Upper lobe of left lung (tissue), 6 donors: Measurements from ENCODE around the gene FOXL3. TPM values are rescaled to one million over a fixed set of nuclear protein-coding genes. Genes with fewer than 3 reads are reported as not detected.
A peak's percentile ranks its signal among the peaks of the same experiment; 100 is the strongest.
"Not testable (repeated sequence)": the region's sequence is repeated elsewhere in the genome, so short reads cannot be mapped to it uniquely, and the experiment has no call there.

Experiments
- ATAC-seq, 2 donors: fragments of 200-7000 bp; cut with Tn5 transposase; one replicate each; pipeline ENCODE4 v1.9.1; 2022; ENCODE audit warnings: mild to moderate bottlenecking in 2 of 2, moderate library complexity in 2 of 2; ENCODE audit not compliant: low FRiP score in 2 of 2
- DNase-seq, 2 donors: peaks; one replicate each; pipeline ENCODE4 v3.0.0-alpha.2; 2019 to 2020
- H3K27ac ChIP-seq, 4 donors: fragments of 200-600 bp; sonication (generic); one replicate each; pipeline ENCODE4 v1.5.1; 2016 to 2019
- H3K27me3 ChIP-seq, 4 donors: fragments of 200-600 bp; sonication (generic); one replicate each; pipeline ENCODE4 v1.5.1; 2017 to 2019
- H3K36me3 ChIP-seq, 4 donors: fragments of 200-600 bp; sonication (generic); one replicate each; pipeline ENCODE4 v1.5.1; 2016 to 2019
- H3K4me1 ChIP-seq, 4 donors: fragments of 200-600 bp; sonication (generic); one replicate each; pipeline ENCODE4 v1.5.1; 2018 to 2019
- H3K4me3 ChIP-seq, 4 donors: fragments of 200-600 bp; sonication (generic); one replicate each; pipeline ENCODE4 v1.5.1; 2017 to 2019; ENCODE audit warnings: mild to moderate bottlenecking in 2 of 4, moderate library complexity in 1 of 4
- H3K9me3 ChIP-seq, 4 donors: fragments of 200-600 bp; sonication (generic); one replicate each; pipeline ENCODE4 v1.5.1; 2018 to 2019
- EP300 ChIP-seq, 4 donors: sonication (generic); formaldehyde crosslinking; IDR thresholded peaks; one replicate each; pipeline ENCODE4 v1.5.1; 2017; ENCODE audit warnings: antibody characterized with exemption in 4 of 4, control low read depth in 2 of 4
- POLR2A ChIP-seq, 4 donors: fragments of 450-650 bp; IDR thresholded peaks; one replicate each; pipeline ENCODE4 v1.5.1; 2016 to 2017; ENCODE audit warnings: antibody characterized with exemption in 4 of 4, mild to moderate bottlenecking in 2 of 4
- POLR2AphosphoS5 ChIP-seq, 2 donors: sonication (generic); formaldehyde crosslinking; IDR thresholded peaks; one replicate each; pipeline ENCODE4 v1.5.1; 2017; ENCODE audit warnings: antibody characterized with exemption in 2 of 2
- WGBS, 2 donors: methylation state at CpG; one replicate each; pipeline ENCODE4 v1.1.5; 2017 to 2018; 5-methylcytosine and 5-hydroxymethylcytosine counted together
- total RNA-seq, 6 donors: library from RNA; depleted of rRNA in 4 of 6; stranded (reverse); fragments of >200 nt in 4 of 6; gene quantifications; one replicate each; pipeline versions ENCODE4 v1.1.0 to v1.2.1, GENCODE V29; 2016 to 2021
- TF ChIP-seq, protein P1 (sequence below), 6 experiments: fragments of 450-650 bp in 4 of 6; fragments of 200-600 bp in 2 of 6; sonication (generic) in 2 of 6; IDR thresholded peaks; one replicate each; pipeline ENCODE4 v1.5.1; 2016 to 2019; ENCODE audit warnings: antibody characterized with exemption in 6 of 6
- donor health status: DM: no; HTN: no; CAD: no; lungs with moderate emphysema.
- donor health status: DM: no; HTN: yes; CAD: no; lungs with severe emphysema.

Gene FOXL3
- total RNA-seq, 6 donors from 2014 or later = not detected

DNA sequence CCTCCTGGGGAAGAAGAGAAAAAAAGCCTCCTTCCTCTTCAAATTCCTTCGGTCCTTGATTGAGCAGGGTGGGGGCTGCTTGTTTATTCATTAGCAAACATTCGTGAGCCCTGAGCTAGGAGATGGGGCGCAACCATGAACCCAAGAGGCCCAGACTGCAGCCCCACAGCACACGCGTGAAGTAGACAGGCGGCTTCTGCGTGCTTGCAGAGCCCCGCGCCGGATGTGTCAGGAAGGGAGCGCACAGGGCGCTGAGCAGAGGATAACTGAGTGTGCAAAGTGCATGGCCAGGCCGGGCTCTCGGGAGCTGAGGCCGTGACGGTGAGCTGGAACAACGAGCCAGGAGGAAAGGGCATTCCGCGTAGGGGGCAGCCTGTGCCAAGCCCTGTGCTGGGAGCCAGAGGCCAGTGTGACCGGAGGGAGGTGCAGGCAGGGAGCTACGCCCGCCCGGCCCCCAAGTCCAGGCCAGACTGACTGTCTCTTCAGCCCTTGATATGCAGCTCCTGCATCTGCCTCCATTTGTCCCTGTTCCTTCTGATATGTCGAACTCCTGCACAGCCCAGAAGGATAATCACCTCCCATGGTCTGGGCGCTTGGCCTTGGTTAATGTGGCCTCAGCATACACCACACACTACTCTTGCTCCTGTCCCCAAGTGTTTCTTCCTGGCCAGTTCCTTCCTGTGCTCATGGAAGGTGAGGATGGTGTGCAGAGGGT lies 4.6 kb downstream of the FOXL3 start:
- 75 to 89% methylated on average over 20 to 24 of the region's 25 CpGs for WGBS, 2 donors
- Histone ChIP-seq H3K4me3 (no peak overlapping the region), H3K36me3 (no peaks in the 10 kb centered on the region), H3K9me3 (no peaks in the 10 kb centered on the region), H3K27ac (no peak overlapping the region), H3K4me1 (peaks cover 0 to 32% (median 26%) of the 10 kb centered on the region in 4 donors), H3K27me3 (peaks cover 0 to 17% (median 12%) of the 10 kb centered on the region in 4 donors)
- TF ChIP-seq, protein P1, sequence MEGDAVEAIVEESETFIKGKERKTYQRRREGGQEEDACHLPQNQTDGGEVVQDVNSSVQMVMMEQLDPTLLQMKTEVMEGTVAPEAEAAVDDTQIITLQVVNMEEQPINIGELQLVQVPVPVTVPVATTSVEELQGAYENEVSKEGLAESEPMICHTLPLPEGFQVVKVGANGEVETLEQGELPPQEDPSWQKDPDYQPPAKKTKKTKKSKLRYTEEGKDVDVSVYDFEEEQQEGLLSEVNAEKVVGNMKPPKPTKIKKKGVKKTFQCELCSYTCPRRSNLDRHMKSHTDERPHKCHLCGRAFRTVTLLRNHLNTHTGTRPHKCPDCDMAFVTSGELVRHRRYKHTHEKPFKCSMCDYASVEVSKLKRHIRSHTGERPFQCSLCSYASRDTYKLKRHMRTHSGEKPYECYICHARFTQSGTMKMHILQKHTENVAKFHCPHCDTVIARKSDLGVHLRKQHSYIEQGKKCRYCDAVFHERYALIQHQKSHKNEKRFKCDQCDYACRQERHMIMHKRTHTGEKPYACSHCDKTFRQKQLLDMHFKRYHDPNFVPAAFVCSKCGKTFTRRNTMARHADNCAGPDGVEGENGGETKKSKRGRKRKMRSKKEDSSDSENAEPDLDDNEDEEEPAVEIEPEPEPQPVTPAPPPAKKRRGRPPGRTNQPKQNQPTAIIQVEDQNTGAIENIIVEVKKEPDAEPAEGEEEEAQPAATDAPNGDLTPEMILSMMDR (IDR thresholded peaks at IDR 0.05) = no peak
- no peak for TF ChIP-seq POLR2A (IDR thresholded peaks at IDR 0.05)
- TF ChIP-seq EP300 (IDR thresholded peaks at IDR 0.05) = no peak
- TF ChIP-seq POLR2AphosphoS5 (IDR thresholded peaks at IDR 0.05) = no peak
- DNase-seq (peak in 1 of 2 donors; percentile 20), ATAC-seq (no peak)

DNA sequence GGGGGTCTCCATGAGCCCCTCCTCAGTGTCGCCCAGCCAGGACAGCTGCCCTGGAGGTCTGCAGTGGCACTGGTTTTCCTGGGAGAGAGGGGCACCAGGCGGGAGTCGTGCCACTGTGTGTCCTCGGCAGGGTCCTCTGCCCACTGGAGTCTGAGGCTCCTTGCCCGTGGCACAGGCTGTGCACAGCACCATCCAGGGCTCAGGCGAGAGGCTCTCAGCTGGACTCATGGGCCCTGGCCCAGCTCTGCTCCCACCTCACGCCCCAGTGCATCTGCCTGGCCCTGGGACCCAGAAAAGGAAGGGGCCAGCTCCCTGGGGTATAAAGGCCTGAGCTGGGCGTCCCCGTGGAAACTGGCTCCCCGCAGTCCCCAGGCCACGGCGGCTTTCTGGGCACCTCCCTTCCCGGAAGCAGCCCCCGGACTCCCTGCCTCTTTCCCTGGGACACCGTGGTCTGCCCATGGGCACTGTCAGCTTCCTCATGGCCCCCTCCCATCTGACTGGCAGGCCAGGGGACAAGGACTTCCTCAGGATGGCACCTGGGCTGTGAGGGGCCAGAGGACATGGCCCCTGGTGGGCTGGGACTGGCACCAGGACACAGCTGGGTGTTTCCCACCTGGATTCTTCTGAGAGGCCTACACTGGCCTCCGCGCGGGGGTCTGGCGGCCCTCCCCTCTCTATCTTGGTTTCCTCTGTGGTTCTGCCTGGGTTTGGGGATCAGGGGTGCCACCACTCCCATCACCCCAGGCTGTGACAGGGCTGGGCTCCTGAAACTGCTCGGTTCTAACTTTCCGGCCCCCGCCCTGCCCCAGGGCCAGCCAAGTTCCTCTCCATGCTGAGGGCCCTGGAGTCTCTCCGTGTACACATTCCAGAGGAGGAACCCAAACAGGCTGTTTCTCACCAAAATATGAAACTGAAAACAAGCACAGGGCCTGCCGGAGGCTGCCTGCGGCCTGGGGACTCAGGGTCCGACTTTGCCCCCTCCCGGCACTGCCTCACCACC lies 5.5 kb downstream of the FOXL3 start:
- peak in 1 of 2 donors; percentile 34 for DNase-seq
- H3K36me3 ChIP-seq = no peaks in the 10 kb centered on the region
- H3K4me3 ChIP-seq = no peak overlapping the region
- H3K9me3 ChIP-seq = no peaks in the 10 kb centered on the region
- peaks cover 0 to 23% (median 17%) of the 10 kb centered on the region in 4 donors for H3K4me1 ChIP-seq
- H3K27me3 ChIP-seq = peaks cover 0 to 9% (median 3%) of the 10 kb centered on the region in 4 donors
- peak in 1 of 2 donors; percentile 44 for ATAC-seq
- TF ChIP-seq POLR2AphosphoS5 (IDR thresholded peaks at IDR 0.05) (no peak), EP300 (IDR thresholded peaks at IDR 0.05) (no peak), POLR2A (IDR thresholded peaks at IDR 0.05) (no peak)
- TF ChIP-seq, protein P1 (IDR thresholded peaks at IDR 0.05) = no peak
- peak overlapping the region in 1 of 4 donors; percentile 70 for H3K27ac ChIP-seq
- WGBS, 2 donors = 79% methylated on average over 21 to 27 of the region's 27 CpGs

DNA sequence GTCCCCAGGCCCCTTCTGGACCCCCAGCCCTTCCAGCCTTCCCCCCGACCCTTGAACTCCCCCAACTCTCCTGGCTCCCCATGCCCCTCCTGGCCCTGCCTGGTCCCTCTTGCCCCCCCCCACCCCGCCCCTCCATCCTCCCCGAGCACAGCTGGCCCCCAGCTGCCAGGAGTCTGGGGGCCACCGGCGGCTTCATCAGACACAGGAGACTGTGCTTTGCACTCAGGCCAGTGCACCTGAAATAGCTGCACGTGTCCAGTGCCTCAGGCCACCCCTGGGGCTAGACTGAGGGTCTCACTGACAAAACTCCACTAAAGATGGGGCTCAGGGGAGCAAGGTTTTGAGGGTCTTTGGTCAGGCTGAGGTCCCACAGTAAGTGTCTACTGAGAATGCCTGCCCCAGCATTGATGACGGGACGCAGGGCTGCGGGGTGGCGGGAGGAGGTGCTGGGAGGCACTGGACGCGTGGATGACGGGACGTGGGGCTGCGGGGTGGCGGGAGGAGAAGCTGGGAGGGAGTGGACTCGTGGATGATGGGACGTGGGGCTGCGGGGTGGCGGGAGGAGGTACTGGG lies 6.5 kb downstream of the FOXL3 start:
- DNase-seq (no peak), ATAC-seq (no peak)
- H3K36me3 ChIP-seq = no peaks in the 10 kb centered on the region
- 85 to 91% methylated on average over 11 to 13 of the region's 20 CpGs for WGBS, 2 donors
- TF ChIP-seq POLR2AphosphoS5 (IDR thresholded peaks at IDR 0.05) (no peak), EP300 (IDR thresholded peaks at IDR 0.05) (no peak), POLR2A (IDR thresholded peaks at IDR 0.05) (no peak)
- TF ChIP-seq, protein P1 (IDR thresholded peaks at IDR 0.05) = no peak
- peaks cover 0 to 15% (median 12%) of the 10 kb centered on the region in 4 donors for H3K4me1 ChIP-seq
- peak overlapping the region in 1 of 4 donors; percentile 70 for H3K27ac ChIP-seq
- no peaks in the 10 kb centered on the region for H3K27me3 ChIP-seq
- H3K9me3 ChIP-seq = no peaks in the 10 kb centered on the region
- H3K4me3 ChIP-seq = no peak overlapping the region

DNA sequence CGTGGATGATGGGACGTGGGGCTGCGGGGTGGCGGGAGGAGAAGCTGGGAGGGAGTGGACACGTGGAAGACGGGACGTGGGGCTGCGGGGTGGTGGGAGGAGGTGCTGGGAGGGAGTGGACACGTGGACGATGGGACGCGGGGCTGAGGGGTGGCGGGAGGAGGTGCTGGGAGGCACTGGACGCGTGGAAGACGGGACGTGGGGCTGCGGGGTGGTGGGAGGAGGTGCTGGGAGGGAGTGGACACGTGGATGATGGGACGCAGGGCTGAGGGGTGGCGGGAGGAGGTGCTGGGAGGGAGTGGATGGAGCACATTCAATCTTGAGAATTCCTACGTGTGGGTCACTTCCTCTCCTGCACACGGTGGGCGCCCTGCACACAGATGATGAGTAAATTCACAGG lies 7.2 kb downstream of the FOXL3 start:
- H3K27ac ChIP-seq, H3K36me3 ChIP-seq, H3K9me3 ChIP-seq, H3K4me3 ChIP-seq, ATAC-seq, DNase-seq, H3K27me3 ChIP-seq: not testable (repeated sequence)
- 76 to 87% methylated on average over 14 to 15 of the region's 24 CpGs for WGBS, 2 donors
- H3K4me1 ChIP-seq = peaks cover 0 to 15% (median 9%) of the 10 kb centered on the region in 4 donors
